ENCODE results near the gene BICD2.

The BICD2 gene

DNA sequence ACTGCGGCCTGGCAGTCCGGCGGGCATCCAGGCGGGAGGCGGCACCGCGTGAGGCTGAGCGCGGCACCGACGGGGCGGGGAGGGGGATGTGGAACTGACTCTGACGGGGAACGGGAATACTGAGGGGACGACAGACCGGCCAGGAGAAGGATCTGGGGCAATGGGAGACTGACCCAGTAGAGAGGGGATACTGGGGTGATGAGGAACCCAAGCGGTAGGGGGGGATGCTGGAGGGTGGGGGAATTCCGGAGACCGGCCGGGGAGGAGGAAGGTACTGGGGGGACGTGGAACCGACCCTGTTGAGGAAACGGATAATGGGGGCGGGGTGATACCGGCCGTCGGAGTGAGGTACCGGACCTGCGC is 95.1 kb downstream of the BICD2 start:
- TF ChIP-seq, protein P1, sequence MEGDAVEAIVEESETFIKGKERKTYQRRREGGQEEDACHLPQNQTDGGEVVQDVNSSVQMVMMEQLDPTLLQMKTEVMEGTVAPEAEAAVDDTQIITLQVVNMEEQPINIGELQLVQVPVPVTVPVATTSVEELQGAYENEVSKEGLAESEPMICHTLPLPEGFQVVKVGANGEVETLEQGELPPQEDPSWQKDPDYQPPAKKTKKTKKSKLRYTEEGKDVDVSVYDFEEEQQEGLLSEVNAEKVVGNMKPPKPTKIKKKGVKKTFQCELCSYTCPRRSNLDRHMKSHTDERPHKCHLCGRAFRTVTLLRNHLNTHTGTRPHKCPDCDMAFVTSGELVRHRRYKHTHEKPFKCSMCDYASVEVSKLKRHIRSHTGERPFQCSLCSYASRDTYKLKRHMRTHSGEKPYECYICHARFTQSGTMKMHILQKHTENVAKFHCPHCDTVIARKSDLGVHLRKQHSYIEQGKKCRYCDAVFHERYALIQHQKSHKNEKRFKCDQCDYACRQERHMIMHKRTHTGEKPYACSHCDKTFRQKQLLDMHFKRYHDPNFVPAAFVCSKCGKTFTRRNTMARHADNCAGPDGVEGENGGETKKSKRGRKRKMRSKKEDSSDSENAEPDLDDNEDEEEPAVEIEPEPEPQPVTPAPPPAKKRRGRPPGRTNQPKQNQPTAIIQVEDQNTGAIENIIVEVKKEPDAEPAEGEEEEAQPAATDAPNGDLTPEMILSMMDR (IDR thresholded peaks at IDR 0.05; ENCODE audit: insufficient read depth, low read depth, low read length, missing control alignments) = no peak
- DNase-seq (ENCODE audit: low read depth) = no peak
- peak overlapping the region; percentile 99 for H3K4me3 ChIP-seq (ENCODE audit: low read depth, low read length)

DNA sequence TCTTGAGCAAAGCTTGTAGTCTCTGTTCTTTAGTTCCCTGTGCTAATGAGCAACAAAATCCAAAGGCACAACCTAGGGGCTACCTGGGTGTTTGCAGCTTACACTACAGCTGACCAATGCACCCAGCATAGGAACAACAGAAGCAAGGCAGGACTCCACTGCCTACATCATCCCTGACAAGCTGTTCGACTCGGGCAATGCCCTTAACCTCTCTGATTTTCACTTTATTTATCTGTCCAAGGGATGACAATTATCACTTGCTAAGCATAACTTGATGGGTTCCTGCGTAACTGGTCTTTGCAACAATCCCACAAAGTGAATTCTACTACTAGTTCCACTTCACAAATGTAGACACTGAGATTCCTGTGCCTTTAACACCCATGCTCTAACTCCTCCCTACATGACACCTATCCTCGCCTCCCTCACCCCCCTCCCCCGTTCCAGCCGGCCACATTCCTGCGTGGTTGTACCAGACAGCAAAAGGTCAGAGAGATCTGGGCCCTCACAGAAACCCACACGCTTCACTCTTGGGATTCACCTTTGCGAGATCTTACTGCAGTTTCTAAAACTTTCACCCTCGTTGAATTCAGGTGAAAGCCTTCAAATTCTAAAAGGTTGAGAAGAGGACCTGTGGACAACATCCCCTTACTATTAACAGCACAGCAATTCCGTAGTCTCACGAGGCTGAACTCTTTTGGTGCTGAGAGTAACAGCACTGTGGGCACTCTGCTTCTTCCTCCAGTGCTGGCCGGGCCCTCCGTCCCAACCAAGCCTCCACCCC is 95.7 kb downstream of the BICD2 start:
- peak overlapping the region; percentile 99 for H3K4me3 ChIP-seq (ENCODE audit: low read depth, low read length)
- TF ChIP-seq, protein P1 (IDR thresholded peaks at IDR 0.05; ENCODE audit: insufficient read depth, low read depth, low read length, missing control alignments) = no peak
- DNase-seq (ENCODE audit: low read depth) = peak; percentile 51

DNA sequence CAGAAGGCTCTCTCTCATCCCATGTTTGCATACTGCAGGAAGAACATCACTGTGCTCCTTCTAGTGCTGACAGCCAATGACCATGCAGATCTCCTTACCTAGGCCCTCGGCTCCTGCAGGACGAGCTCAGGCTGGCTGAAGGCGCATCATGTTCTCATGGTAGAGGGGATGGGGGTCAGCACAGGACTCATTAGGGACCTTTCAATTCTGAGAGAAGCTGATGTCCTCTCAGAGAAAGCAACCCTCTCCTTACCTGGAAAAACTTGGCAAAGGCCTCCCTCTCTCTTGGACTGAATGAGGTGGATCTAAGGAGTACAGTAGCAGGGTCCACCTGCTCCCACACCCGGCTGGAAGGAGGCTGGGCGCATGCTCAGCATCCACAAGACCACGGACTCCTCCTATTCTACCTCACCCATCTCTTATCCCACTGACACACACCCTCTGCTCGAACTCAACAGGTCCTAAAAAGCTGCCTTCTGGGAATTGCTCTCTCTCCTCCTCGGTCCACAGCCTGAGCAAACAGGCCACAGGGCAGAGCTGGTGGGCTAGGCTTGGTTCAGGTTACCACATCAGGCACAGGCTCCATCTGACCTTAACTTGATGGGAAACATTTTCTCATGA is 97.6 kb downstream of the BICD2 start:
- TF ChIP-seq, protein P1 (IDR thresholded peaks at IDR 0.05; ENCODE audit: insufficient read depth, low read depth, low read length, missing control alignments) = no peak
- H3K4me3 ChIP-seq (ENCODE audit: low read depth, low read length) = no peak overlapping the region
- no peak for DNase-seq (ENCODE audit: low read depth)

DNA sequence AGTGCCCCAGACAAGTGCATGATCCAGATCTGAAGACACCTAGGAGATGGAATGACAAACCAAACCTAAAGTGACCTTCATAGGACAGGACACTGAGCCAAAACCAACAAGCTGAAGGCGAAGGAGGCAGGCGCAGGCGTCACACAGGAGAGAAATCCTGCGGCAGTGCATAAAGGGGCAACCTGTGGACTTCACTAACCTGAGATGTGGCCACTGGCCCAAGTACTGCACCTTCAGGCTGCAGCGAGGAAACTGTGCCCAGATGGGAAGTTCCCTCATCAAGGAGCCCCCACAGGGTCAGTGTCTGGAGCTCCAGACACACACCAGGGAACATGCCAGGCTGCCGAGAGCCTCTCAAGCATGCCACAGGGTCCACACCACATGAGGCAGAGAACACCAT is 98.4 kb downstream of the BICD2 start:
- TF ChIP-seq, protein P1 (IDR thresholded peaks at IDR 0.05; ENCODE audit: insufficient read depth, low read depth, low read length, missing control alignments) = no peak
- DNase-seq (ENCODE audit: low read depth) = no peak

DNA sequence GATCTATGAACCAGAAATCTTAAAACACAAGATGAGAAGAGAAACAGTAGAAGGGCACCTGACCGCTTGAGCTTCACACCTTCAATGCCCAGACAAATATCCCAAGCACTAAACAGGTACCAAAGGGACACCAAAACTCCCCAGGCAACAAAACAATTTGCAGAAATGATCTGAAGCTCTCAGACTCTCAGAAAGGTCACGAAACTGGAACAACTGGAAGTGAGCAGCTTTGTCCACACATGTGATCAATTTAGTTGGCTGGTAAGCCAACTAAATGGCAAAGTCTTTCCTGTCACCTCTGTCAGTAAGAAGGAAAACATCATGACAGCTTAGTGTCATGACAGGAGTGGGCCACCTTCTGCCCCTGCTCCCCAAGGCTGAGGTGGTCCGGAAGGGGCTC is 98.8 kb downstream of the BICD2 start:
- no peak overlapping the region for H3K4me3 ChIP-seq (ENCODE audit: low read depth, low read length)
- no peak for DNase-seq (ENCODE audit: low read depth)
- TF ChIP-seq, protein P1 (IDR thresholded peaks at IDR 0.05; ENCODE audit: insufficient read depth, low read depth, low read length, missing control alignments) = no peak

More for the DNA sequence above, 98.4 kb downstream of the BICD2 start:
- no peak overlapping the region for H3K4me3 ChIP-seq (ENCODE audit: low read depth, low read length)

DNA sequence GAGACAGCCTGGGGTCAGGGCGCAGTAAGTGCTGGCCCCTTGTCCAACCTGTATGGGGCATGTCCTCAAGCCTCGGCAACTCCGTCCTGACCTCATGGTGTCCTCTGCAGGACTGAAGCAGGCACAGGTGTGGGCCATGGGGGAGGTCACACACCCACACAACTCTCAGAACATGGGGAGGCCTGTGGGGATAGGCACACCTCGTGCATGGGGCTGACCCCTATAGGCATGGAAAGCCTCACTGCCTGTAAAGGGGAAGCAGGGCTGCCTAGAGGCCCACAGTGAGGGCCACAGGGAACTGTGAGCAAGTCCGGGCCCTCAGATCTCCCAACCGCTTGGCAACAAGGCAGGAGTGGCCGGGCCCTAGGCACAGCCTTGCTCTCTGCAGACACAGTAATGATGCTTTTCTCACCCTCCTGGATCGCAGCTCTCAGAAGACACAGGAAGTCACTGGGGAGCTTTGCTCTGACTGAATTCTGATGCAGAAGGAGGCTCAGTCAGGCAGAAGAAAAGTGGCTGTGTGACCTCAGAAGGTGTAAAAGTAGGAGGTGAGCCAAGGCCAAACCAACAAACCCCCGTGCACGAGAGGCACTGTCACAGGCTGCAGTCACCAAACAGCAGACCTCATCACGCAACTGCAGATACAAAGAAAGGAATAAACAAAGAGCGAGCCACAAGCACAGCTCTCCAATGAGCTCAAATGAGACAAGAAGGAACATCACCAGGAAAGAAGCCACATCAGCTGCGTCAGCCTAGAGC is 100.1 kb downstream of the BICD2 start:
- TF ChIP-seq, protein P1 (IDR thresholded peaks at IDR 0.05; ENCODE audit: insufficient read depth, low read depth, low read length, missing control alignments) = no peak
- DNase-seq (ENCODE audit: low read depth) = peak; percentile 32
- H3K4me3 ChIP-seq (ENCODE audit: low read depth, low read length) = no peak overlapping the region

Data from GM12865 (cell line).